NCI-H128 (cell line): ENCODE measurements around the gene ATRIP.
"Not testable (repeated sequence)": the region's sequence is repeated elsewhere in the genome, so short reads cannot be mapped to it uniquely, and the experiment has no call there.

ENCODE experiments used
- DNase-seq: peaks from one replicate; lab custom pipeline; 2025; ENCODE audit not compliant: unreplicated experiment; lab: John Stamatoyannopoulos, UW

ATRIP gene

DNA sequence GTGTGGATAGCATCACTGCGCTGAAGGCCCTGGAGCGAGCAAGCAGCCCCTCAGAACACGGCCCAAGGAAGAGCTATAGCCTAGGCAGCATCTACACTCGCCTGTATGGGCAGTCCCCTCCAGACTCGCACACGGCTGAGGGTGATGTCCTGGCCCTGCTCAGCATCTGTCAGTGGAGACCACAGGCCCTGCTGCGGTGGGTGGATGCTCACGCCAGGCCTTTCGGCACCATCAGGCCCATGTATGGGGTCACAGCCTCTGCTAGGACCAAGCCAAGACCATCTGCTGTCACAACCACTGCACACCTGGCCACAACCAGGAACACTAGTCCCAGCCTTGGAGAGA, 20.5 kb downstream of the ATRIP start:
- no peak for DNase-seq

DNA sequence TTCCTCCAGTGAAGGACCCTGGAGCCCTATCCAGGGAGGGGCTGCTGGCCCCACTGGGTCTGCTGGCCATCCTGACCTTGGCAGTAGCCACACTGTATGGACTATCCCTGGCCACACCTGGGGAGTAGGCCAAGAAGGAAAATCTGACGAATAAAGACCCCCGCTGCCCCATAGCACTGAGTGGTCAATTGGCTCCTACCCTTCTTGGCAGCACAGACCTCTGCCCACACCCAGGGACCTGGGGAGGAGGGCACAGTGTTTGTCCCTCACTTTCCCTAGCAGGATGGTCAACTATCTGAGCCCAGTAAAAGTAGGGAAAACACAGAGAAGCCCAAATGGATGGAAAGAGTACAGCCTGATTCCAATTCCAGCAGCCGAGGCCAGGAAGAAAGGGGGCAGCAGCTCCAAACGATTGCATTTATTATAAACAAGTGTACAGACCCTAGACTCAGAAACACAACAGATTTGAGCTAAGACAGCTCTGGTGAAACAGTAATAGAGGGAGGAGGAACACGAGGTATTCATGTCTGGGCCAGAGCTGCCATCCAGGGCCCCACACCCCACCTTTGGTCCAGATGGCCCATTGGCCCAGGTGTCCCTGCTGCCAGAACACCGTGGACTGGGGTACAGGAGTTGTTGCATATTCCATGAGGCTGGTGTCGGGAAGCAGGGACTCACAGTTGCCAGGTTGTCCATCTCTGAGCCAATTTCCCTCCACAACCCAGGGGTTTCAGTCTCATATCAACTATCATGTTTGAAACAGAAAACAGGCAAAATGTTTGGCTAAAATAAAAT, 21.1 kb downstream of the ATRIP start:
- no peak for DNase-seq

DNA sequence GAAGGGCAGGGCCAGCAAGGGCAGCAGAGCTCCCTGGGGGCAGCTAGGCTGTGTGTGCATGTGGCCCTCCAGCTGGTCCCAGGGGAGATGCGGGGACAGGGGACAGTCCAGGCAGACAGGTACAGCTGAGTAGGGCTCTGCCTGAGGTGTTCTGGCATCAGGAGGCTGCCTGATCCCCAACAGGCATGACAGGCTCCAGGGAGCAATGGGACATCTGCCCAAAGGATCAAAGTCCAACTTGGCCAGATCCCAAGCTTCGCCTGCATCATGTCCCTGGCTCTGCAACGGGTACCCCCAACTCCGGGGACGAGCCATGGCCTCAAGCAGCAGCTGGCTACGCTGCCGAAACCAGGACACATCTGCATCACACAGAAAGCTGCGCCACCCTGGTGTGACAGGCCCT, 21.8 kb downstream of the ATRIP start:
- no peak for DNase-seq

DNA sequence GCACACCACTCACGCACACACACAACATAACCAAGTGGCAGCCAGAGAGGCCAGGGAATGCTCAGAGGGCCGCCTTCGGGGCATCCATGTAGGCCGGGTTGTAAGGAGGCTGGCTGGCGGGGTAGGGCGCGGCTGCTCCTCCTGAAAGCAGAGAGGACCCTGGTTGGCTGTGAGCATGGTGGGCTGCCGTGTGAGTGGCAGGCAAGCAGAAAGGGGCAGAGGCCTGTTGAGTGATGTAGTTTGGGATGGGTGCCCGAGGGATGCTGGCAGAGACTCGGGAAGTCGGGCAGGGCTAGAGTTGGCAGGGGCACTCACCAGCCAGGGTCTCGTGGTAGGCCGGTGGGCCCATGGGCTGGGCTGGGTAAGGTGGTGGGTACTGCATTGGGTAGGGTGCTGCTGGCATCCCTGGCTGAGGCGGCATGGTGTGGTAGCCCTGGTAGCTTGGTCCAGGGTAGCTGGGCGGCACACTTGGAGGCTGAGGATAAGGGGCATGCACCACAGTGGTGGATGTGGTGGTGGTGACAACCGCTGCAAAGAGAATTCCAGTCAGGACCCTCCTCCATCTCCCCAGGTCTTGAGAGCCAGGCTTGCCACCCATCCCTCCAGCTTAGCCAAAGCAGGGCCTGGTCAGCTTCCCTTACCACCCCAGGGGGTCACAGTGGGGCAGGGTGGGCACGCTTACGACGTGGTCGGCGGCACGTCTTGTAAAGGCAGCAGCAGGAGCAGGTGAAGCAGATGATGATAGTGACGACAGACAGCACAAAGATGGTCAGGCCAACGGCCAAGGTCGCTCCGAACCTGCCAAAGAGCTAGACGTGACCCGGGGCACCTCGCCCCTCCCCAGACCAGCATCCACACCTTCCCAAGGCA, 22.7 kb downstream of the ATRIP start:
- no peak for DNase-seq

DNA sequence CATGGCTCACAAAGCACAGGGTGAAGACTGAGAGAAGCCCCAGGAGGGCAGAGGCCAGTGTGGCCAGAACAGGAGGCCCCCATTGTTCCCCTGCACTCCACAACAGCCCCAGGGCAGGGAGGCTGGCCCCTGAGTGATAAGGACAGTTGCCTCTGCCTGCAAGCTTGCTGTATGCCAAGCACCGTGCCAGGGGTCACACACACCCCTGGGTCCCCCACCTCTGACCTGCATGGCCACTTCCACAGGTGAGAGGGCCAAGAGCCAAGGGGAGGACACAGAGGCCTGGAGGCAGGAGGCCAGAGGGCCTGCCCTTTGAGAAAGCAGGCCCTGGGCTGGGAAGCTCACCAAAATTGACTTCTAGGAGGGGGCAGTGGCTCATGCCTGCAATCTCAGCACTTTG, 23.7 kb downstream of the ATRIP start:
- no peak for DNase-seq

DNA sequence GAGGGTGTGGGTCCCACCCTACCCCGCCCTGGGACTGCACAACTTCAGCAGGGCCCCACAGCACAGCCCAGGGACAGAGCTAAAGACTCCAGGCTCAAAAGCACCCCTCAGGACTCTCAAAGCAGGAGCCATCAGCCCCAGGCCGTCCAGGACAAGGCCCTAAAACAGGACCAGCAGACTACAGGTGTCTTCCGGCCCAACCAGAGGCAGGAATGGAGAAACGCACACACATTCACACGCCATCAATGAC, 26.1 kb downstream of the ATRIP start:
- no peak for DNase-seq

DNA sequence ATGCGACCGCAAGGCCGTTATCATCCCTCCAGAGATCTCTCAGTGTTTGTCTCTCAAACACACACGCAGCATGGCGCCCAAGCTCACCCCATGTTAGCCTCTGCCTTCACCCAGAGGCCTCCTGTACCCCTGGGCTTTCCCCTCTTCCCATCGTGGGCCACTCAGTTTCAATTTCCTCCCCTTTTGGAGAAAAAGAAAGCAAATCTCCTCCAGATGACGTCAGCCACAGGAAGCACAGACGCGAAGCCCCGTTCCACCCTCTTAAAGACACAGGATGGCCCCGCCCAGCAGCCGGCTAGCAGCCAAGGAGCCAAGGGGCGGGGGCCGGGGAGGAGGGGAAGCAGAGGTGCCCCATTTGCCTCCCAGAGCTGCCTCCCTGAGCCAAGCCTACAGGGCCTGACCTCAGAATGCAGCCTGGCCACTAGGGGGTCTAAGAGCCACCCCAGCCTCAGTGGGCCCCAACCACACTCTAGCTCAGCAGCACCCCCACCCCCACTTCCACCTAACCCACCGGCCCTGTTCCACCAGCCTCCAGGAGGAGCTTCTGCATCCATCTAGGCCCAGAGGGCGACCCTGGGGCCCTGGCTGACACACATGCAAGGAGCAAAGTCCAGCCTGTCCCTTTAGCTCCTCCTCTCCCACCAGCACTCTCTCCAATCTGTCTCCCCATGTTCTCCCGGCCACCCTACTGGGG, 26.5 kb downstream of the ATRIP start:
- peak; percentile 27 for DNase-seq

DNA sequence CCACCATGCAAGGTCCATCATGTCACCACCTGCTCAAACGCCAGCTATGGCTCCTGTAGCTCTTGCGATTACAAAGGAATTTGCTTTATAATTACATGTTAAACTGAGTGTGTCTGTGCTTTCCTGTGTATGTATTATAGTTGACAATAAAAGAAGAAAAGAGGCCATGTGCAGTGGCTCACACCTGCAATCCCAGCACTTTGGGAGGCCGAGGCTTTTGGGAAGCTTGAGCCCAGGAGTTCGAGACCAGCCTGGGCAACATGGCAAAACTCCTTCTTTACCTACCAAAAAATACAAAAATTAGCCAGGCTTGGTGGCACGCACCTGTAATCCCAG, 27.0 kb downstream of the ATRIP start:
- DNase-seq, result no peak

DNA sequence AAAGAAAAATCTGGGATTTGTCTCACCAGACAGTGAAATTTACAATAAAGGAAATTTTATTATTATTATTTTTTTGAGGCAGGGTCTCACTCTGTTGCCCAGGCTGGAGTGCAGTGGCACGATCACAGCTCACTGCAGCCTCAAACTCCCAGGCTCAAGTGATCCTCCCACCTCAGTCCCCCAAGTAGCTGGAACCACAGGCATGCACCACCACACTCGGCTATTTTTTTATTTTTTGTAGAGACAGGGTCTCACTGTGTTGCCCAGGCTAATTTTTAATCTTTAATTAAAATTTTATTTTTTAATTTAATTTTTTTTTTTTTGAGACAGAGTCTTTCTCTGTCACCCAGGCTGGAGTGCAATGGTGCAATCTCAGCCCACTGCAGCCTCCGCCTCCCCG, 27.5 kb downstream of the ATRIP start:
- DNase-seq, result not testable (repeated sequence)

DNA sequence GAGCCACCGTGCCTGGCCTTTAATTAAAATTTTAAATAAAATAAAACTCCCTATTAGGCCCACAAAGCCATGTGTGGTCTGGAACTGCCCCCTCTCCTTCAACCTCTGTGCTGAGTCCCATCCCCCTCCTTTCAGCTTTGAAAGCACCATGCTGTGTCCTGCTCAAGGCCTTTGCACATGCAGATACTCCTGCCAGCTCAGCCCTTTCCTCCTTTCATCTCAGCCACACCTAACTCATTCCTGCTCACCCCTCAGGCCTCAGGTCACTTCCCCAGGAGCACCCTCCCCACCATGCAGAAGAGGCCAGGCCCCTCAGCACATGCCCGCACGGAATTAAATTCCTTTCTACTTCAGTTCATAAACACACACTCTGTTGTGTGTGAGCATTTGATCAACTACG, 28.1 kb downstream of the ATRIP start:
- no peak for DNase-seq

DNA sequence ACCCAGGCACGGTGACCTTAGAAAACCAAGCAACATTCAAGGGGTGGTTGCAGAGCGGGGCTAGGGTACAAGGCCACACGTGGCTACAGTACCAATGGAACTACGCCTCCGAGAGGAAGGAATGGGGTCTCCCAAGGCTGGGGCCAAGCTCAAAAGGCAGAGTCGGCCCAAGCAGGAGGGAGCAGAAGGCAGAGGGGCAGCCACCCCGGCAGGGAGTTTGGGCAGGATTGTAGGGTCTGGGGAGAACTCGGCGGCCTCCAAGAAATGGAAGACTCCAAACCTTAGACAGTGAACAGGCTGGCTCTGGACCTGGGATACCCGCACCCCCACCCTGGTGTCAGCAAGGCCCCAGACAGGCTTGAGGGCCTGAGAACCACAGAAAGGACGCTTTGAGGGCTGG, 28.7 kb downstream of the ATRIP start:
- no peak for DNase-seq

DNA sequence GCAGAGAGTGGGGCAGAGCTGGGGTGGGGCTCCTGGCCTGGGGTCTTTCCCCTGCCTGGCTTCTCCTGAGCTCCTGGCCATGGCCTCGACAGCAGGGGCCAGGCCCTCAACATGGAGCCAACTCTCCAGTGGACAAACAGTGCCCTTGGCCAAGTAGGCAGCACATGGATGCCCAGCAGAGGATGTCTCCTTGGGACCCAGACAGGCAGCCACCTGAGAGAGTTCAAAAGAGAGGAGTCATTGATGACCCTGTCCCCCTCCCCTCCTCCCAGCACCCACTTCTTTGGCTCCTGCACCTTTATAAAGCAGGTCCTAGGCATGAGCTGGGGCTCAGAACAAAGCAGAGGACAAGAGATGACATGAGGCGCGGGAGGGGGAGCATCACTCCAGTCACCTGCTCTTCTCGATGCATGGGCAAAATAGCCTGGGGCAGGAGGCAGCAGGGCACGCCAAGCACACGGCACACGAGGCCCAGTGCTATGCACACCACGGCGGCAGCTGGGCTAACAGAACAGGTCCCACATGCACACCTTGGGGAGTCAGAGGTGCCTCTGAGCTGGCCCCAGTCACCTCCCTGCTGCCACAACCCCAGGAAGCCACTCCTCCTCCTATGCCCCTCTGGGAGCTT, 30.0 kb downstream of the ATRIP start:
- no peak for DNase-seq

DNA sequence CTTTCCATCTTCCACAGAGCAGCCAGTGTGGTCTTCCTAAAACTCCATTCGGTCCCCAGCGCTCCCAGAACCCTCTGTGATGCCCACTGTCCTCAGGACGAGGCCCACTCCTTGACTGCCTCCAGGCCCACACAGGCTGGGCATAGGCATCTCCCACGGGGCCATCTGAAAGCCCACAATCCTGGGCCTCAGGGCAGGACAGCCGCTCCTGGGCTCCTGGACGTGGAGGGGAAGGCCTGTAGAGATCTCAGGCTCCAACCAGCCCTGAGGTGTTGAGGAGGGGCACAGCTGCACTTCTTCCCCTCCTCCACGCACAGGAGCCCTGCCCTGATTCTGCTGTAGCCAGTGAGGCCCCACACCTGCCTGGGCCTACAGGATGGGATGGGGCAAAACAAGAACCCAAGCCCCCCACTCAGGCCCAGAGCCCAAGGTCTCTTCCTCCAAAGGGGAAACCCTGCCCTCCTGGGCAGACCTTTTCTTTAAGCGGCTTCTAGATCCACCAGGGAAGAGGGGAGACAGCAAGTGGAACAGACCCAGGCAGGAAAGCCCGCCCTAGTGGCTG, 31.5 kb downstream of the ATRIP start:
- no peak for DNase-seq

DNA sequence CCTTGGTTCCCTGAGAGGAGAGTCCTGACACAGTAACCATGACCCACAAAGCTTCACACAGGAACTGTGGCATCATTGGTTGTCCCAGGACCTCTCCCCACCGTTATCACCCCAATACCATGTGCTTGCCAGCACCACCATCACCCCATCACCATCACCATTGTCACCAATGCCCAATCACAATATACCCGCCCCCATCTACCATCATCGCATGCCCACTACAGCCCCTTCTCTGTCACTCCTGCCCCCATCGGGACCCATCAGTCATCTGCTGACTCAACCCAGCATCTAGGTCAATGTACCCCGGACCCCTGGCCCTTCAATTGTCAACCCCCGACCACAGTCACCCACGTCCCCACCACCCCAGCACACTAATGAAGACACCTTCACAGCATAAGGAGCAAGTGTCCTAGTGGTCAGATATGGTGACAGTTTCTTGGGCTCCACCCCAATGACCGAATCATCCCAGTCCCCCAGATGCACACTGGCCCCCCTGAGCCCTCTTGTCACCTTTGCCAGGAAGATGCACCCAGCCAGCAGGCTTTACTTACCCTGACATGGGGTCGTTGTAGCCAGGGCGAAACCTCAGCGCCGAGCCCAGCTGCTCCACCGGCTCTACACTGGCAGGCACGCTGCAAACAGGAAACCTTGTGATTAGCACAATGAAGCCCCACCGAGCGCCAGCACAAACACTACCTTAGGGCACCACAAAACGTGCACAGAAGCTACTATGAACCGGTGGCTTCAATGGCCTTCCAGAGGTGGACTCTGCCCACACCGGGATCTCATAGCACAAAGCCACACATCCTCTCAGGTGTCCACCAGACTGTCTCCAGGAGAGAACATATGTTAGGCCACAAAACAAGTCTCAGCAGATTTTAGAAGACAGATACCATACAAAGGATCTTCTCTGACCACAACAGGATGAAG, 32.4 kb downstream of the ATRIP start:
- no peak for DNase-seq

DNA sequence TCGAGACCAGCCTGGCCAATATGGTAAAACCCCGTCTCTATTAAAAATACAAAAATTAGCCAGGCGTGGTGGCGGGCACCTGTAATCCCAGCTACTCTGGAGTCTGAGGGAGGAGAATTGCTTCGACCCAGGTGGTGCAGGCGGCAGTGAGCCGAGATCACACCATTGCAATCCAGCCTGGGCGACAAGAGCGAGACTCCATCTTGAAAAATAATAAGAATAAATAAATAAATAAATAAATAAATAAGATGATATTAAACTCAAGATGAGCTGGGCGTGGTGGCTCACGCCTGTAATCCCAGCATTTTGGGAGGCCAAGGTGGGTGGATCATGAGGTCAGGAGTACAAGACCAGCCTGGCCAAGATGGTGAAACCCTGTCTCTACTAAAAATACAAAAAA, 34.4 kb downstream of the ATRIP start:
- DNase-seq, result not testable (repeated sequence)

DNA sequence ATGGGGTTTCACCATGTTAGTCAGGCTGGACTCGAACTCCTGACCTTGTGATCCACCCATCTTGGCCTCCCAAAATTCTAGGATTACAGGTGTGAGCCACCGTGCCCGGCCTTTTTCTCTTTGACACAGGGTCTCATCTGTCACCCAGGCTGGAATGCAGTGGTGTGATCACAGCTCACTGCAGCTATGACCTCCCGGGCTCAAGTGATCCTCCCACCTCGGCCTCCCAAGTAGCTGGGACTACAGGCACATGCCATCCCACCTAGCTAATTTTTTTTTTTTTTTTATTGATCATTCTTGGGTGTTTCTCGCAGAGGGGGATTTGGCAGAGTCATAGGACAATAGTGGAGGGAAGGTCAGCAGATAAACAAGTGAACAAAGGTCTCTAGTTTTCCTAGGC, 36.3 kb downstream of the ATRIP start:
- not testable (repeated sequence) for DNase-seq

DNA sequence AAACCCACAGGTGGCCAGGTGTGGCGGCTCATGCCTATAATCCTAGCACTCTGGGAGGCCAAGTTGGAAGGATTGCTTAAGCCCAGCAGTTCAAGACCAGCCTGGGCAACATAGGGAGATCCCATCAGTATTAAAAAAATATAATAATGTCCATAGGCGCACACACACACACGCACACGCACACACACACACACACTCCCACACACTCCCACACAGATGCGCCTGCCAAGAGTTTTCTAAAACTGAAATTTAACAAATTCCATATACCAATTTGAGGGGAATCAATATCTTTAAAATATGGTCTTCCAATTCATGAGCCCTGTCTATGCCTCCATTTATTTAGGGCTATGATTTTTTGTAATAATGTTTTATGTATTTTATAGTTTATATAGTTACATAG, 40.4 kb downstream of the ATRIP start:
- DNase-seq, result no peak

DNA sequence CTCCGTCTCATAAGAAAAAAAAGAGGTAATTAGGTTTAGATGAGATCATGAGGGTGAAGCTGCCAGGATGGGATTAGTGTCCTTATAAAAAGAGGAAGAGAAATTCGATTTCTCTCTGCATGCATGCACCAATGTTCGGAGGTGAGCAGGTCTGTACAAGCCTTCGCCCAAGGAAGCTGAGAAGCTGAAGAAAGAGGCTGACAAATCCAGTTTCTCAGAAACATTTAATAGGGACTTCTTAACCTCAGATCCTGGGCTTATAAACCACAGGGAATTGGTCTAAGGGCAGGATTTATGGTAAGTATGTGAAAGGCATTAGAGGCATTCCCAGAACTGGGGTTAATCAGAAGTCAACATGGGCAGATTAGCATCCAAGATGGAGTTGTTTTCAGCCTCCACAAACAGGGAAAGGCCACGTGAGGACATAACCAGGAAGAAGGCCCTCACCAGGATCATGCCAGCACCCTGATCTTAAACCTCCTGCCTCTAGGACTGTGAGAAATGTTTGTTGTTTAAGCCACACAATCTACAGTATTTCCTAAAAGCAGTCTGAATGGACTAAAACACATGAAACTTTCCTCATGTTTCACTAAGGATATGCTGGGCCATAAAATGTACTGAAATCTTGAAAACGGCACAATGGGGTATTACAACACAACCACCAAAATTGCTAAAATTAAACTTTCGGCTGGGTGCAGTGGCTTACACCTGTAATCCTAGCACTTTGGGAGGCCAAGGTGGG, 46.1 kb downstream of the ATRIP start:
- no peak for DNase-seq

DNA sequence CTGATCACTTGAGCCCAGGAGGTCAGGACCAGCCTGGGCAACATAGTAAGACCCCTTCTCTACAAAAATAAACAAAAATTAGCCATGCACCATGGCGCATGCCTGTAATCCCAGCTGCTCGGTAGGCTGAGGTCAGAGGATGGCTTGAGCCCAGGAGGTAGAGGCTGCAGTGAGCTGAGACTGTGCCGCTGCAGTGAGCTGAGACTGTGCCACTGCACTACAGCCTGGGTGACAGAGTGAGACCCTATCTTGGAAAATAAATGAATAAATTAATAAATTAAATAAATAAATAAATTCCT, 46.6 kb downstream of the ATRIP start:
- DNase-seq, result no peak

DNA sequence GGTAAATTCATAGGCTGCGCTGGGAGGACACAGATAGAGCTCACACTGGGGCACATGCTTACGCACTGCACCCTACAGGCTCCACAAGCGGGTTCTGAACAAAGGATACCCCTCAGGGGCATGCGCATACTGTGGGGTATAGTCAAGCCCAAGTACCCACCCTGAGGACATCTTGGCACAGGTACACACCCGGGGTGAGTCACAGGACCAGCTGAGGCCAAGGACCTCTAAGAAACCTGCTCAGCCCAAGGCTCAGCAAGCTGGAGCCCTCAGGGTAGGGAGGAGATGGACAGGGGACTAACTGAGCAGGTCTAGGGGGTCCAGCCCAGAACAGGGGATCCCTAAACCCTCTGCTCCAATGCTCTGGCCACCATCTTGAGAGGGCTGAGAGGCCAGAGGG, 54.1 kb downstream of the ATRIP start:
- DNase-seq, result no peak
